Kasumi-1 (cell line): ENCODE measurements around the gene NCEH1.
"Not testable (repeated sequence)": the region's sequence is repeated elsewhere in the genome, so short reads cannot be mapped to it uniquely, and the experiment has no call there.

ENCODE experiments used
- DNase-seq, 2 experiments: peaks; one replicate each; lab custom pipeline; 2025; lab: John Stamatoyannopoulos, UW

NCEH1 gene

DNA sequence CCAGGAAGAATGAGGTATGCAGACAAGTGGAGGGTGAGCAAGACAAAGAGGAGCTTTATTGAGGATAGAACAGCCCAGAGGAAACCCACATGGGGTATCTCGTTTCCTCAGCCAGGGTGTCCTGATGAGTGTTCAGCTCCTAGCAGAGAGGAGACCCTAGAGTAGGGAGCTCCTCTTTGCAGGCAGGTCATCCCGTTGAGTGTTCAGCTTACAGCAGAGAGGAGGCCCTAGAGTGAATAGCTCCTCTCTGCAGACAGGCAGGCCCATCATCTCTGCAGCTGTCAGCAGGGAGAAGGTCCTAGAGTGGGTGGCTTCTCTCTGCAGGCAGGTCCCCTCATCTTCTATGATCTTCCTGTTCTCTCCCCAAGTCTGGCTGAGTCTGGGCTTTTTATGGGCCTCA, 97.0 kb downstream of the NCEH1 start:
- no peak for DNase-seq

DNA sequence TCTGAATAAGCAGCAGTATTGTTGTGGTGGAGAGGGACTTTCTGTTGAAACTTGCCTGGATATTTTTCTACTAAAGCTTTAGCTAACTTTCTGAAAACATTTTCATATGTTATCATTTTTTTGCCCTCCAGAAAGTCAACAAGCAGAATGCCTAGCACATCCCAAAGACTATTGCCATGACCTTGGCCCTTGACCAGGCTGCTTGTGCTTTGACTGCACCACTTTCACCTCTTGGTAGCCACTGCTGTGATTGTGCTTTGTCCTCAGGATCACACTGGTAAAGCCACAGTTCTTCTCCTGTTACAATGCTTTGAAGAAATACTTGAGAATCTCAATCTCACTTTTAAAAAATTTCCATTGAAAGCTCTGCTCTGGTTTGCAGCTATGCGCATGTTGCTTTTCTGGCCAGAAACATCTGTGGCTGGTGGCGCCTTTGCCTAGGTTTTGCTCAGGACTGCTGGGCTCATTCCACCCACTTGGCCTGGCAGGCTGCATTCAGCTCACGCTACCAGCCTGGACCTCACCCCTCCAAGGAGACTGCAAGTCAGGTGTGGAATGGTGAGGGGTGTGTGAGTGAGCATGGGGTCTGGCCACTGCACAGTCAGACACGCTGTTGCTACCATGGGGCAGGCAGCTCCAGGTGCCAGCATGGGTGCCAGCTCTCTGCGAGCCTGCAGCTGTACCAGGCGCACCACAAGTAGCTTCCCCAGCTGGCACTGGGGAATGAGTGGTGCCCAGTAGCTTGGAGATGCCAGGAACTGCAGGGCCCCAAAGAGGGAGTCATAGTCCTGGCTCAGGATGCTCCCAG, 97.8 kb downstream of the NCEH1 start:
- DNase-seq = no peak

DNA sequence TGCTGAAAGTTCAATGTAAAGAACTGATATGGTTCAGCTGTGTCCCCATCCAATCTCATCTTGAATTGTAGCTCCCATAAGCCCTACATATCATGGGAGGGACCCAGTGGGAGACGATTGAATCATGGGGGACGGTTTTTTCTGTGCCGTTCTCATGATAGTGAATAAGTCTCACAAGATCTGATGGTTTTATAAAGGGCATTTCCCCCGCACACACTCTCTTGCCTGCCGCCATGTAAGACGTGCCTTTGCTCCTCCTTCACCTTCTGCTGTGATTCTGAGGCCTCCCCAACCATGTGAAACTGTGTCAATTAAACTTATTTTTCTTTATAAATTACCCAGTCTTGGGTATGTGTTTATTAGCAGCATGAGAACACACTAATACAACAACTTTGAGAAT, 101.1 kb downstream of the NCEH1 start:
- DNase-seq = no peak

DNA sequence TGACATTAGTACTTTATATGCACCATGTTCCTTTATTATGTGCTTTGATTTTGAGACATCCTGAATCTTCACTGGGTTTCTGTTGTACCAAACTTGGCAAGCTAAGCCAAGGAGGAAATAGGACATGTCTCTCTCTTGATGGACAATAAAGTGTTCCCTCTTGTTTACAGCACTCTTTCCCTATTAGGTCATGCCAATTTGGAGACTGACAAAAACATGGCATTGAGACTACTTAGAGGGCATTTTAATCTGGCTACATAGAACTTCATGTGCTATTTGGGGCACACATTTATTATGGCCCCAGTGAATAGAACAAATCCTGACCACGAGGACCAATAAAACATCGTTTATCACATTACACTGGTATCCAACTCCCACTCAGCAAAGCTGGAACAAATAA, 102.3 kb downstream of the NCEH1 start:
- no peak for DNase-seq

DNA sequence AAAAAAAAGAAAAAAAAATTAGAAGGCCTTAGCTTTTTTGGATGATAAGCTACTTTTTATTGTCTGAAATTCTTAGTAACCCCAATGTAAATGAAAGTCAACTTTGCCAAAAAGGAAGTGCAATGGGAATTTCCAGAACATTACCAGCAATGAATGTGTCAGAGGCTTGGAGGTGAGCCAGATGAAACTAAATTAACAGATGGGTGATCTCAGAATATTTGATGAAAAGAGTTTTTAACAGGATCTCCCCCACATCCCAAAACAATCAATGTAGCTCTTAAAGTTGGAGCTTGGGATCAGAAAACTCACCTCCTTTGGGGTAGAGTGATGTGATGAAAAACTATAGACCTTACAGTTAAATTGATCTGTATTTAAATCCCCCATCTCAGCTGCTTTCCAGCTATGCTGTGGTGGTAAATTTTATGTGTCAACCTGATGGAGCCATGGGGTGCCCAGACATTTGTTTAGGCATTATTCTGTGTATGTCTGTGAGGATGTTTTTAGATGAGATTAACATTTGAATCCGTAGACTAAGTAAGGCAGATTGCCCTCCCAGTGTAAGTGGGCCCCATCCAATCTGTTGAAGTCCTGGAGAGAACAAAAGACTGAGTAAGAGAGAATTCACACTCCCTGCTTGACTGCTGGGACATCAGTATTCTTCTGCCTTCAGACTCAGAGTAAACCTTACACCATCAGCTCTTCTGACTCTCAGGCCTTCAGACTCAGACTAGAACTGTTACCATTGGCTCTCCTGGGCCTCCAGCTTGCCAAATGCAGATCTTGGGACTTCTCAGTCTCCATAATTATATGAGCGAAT, 103.4 kb downstream of the NCEH1 start:
- DNase-seq = no peak

DNA sequence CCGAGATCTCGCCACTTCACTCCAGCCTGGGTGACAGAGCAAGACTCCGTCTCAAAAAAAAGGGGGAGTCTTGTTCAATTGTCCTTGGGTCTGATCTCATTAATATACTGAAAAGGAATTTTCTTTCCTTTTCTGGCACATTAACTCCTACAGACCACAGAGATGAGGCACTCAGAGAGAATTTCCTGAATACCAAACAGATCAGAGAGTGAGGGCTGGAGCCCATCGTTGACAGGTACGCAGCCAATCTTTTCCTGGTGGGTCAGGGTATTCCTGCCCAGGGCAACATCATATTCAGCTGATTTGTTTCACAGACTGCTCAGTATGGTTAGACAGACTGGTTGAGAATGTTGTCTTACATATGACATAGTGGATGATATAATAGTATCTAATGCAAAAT, 104.8 kb downstream of the NCEH1 start:
- DNase-seq = no peak

DNA sequence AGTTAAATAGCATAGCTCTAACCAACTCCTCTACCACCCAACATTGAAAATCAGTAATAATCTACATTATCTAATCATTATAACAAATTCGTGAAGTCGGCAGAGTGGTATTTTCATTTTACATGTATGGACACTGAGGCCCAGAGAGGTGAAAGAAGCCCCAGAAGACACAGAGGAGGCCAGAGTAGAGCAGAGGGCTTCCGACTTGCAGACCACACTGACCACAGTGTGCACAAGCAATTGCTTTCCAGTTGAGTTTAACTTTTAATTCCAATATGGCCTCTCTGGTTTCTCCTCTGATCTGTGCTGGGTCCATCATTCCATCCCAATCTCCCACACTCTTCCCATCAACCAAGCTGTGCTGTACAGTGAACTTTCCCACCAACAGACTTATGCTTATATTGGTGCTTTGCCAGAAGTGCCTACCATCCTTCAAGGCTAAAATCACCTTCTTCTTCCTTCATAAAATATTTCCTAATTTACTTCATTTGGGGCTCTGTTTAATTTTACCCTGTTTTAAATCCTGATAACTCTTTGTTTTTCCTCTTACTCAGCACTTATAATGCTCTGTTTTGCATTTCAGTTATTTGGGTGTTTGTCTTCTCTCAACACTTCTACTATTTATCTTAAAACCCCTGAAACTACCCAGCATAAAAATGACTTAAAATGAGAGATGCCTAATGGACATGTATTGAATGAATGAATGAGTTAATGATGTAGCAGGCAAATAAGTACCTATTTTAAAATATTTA, 105.8 kb downstream of the NCEH1 start:
- DNase-seq = no peak

DNA sequence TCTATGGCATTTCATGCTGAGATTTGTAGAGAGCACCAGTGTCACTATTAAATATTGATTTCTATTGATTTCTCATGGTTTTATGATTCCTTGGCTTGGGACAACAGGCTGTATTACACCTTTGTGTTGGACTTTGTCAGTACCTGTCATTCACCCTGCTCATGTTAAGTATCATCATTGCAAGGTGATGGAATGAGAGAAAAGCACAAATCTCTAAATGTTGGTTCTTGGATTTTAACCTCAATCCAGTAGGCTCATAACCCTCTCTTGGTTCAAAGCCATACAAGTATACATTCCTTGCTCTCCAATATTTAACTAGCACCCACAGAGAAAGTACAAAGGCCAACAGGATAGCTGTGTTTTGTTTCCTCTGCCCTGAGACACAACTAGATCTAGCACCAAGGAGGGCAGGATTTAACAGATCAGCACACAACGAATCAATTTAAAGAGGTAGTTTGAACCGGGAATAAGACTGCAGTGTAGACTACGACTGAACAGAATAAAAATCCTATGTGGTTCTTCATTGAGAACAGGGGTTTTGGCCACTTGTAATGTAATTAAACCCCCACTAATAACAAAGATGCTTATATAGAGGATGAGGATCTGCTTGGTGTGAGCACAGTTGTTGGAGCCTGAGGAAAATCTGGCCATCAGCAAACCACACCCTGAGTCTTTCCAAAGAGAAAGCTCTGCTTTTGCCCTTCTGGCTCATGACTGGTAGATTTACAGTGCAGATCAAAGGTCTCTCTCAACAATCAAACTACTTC, 109.6 kb downstream of the NCEH1 start:
- DNase-seq = no peak

DNA sequence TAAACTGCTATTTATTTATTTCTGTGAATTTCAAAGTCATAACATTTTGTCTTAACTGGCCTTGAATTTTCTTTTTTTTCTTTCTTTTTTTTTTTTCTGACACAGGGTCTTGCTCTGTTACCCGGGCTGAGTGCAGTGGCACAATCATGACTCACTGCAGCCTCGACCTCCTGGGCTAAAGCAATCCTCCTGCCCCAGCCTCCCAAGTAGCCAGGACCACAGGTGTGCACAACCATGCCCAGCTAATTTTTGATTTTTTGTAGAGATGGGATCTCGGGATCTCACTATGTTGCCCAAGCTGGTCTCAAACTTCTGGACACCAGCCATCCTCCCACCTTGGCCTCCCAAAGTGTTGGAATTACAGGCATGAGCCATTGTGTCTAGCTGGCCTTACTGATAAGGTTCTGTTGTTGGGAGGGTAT, 110.2 kb downstream of the NCEH1 start:
- no peak for DNase-seq

DNA sequence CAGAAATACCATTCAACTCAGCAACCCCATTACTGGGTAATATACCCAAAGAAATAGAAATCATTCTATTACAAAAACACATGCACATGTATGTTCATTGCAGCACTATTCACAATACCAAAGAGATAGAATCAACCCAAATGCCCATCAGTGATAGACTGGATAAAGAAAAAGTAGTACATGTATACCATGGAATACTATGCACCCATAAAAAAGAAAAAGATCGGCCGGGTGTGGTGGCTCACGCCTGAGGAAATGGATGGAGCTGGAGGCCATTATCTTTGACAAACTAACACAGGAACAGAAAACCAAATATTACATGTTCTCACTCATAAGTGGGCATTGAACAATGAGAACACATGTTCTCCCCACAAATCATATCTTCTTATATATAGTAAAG, 112.0 kb downstream of the NCEH1 start:
- DNase-seq = no peak

DNA sequence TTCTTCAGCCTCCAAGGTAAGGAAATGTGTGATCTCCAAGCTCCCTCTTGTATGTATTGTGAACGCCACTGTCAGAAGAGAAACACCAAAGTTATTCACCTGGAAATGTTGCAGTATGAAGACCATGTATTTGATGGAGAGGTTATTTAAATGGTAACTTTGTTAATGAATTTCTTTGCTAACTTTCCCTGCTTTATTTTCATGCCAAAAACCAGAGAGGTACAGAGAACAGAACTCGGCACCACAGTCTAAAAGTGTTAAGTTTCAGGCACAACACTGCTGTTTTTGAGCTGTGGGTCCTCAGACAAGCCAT, 114.5 kb downstream of the NCEH1 start:
- no peak for DNase-seq

DNA sequence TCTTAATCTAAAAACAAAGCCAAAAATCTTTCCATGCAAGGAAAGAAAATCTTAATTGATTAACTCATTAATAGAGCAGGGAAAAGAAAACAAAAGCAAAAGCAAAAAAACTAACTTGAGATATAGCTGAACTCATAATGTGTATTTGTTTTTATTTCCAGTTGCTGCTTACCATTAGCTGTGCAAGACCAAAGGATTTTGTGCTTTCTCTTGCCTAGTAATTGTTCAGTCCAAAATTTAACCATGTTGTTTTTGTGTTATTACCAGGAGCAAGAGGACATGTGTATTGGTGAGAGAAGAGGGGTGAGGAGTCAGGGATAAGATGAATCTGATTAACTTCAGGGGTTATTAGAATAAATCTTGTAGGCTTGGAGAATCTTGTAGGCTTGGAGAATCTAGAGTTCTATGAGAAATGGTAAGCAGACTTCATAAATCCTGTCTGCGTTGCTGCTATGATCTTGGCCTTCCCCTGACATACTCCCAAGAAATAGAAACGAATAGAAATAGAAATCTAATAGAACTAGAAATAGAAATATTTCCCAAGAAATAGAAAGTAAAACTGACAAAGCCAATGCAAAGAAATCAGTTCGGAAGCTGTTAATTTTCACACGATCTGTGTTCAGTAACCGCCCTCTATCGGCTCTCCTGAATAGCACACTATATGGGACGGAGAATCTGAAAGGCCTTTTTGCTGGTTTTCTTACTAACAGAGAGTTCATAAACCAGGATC, 115.0 kb downstream of the NCEH1 start:
- peak; percentile 85 to 94 for DNase-seq

DNA sequence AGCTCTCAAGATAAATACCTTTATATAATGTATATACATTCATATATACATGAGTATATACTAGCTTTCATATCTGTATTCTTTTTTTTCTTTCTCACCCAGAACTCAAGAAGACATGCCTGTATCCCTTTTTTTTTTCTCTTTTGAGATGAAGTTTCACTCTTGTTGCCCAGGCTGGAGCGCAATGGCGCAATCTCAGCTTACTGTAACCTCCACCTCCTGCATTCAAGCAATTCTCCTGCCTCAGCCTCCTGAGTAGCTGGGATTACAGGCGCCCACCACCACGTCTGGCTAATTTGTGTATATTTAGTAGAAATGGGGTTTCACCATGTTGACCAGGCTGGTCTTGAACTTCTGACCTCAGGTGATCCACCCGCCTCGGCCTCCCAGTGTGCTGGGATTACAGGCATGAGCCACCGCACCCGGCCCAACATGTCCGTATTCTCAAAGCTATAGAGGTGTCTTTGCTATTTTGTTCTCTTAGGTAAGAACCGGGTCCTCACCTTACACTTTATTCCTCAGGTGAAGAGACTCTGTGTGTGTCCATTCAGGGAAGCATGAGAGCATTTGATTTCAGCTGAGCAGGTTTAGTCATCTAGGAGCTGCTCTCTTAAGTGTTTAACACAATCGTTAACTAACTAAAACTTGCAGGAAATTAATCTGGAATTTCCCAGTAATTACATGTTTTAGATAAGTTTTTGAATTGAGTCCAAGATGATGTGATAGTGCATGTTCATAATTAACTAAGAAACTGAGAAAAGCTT, 115.8 kb downstream of the NCEH1 start:
- DNase-seq = not testable (repeated sequence)

DNA sequence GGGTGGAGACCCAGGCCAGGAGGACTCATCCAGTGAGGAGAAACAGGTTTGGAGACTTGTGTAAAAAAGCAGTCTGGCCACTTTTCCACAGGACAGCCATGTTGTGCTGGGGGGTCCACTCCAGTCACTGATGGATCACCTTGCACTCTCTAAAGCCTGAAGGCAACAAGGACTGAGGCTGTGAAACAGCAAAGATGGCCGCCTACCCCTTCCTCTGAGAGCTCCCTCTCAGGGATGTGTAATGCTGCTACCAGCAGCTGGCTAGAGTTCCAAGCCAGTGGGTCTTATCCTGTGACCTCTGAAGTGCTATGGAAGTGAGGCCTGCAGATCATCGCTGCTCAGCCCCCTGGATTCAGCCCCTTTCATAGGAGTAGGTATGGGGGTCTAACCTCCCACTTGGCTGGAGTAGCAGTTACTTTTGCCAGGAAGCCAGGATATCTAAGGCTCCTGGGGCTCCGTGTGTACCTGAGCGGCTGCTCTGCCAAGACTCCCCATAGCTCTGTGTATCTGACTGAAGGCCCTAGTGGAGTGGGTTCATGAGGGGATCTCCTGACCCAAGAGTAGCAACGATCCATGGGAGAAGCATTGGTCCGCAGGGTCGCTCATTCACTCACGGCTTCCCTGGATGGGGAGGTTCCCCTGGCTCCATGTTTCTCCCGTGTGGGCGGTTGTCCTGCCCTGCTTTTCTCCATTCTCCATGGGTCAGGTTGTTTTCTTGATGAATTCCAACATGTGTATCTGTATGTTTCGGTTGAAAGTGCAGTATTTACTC, 117.8 kb downstream of the NCEH1 start:
- no peak for DNase-seq

DNA sequence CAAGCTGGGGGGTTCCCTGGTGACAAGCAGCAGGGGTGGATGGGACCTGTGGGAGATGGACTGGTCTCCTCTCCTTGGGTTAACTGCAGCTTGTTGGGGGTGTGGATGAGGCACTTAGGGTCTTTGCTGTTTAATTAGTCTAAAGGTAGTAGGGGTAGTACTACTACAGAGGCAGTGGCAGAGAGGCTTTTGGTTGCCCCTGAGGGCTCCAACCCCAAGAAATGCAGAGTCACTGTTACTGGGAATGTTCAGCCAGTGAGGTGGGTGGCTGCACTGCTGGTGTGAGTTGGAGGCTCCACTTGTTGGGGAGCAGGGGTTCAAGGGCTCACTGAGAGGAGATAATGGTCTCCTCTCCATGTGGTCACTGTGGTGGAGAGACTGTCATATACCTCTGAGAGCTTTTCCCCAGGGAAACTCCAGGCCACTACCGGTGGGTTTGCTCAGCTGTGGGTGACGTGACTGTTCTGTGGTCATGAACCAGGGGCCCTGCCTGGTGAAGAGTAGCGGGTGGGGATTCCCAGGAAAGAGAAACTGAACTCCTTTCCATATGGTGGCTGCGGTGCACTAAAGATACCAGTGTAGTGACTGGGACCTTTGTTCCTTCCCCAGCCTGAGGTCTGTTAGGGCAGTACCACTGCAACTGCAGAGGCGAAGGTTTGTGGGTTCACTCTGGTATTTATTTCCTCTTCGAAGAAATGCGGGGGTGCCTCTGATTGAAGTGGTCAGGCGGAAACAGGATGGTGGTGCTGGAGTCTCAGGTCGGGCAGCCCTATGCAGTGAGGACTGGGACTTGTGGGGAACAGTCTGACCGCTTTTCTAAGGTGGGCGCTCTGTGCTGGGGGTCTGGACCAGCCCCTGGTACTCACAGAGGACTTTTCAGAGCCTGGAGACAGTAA, 118.7 kb downstream of the NCEH1 start:
- no peak for DNase-seq

DNA sequence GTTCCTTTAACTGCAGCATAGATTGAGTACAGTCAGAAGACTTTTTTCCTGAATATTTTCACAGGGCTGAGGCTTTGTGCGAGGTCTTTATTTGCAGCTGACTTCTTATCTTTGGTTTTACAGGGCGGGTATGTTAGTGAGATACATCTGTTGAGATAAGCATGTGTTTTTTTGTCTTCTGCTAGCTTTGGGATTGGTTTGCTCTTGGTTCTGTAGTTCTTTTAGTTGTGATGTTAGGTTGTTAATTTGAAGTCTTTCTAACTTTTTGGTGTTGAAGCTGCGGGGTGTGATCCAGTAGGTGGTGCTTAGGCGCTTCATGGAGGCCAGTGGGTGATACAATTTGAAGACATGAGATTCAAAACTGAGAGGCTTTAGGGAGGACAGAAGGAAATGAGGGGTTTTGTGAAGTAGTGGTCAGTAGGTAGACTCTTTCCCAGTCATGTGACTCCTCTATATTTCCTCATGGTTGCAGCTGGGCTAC, 119.7 kb downstream of the NCEH1 start:
- DNase-seq = no peak

DNA sequence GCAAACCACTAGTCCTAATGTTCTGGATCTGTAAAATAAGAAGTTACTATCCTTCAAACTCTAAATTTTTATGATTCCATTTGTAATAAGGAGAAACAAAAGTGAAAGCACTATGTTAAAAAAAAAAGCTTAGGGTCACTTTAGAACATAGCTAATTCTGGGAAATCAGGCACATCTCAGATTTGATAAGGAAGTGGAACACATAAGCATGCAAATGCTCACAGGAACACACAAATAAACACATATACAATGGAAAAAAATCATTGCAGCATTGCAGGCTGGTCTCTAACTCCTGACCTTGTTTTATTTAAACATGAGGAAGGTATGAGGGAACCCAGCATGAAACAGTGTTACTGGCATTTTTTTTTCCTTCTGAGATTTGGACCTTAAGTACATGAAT, 124.4 kb downstream of the NCEH1 start:
- no peak for DNase-seq

DNA sequence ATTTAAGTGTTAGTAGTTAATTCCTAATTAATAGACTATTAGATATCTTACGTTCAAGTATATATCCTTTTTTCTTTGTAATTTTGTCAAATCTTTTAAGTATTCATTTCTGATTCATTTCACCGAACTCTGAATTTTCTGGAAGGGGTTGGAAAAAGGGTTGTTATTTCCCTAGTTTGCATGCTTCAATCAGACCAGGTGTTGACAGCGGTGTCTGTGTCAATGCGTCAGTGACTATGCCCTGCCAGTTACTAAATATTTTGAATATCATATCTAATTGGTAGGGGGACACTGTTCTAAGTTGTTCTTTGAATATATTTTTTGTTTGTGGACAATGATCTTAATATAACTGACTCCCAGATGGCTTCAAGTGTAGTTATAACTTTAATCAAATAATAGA, 124.9 kb downstream of the NCEH1 start:
- no peak for DNase-seq

DNA sequence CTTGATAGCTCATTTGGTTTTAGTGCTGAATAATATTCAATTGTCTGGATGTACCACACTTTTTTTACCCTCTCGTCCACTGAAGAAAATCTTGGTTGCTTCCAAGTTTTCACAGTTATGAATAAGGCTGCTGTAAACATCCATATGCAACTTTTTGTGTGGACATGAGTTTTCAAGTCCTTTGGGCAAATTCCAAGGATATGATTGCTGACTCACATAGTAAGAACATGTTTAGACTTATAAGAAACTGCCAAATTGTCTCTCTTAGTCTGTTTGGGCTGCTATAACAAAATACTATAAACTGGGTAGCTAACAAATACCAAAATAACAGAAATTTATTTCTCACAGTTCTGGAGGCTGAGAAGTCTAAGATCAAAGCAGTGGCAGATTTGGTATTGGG, 128.2 kb downstream of the NCEH1 start:
- no peak for DNase-seq
